DMS153 (cell line): ENCODE data around the gene ZNF432.
A peak's percentile ranks its signal among the peaks of the same experiment; 100 is the strongest.
"Not testable (repeated sequence)": the region's sequence is repeated elsewhere in the genome, so short reads cannot be mapped to it uniquely, and the experiment has no call there.

Source experiments
- DNase-seq: peaks from one replicate; lab custom pipeline; 2025; lab: John Stamatoyannopoulos, UW

The ZNF432 gene

GRCh38 chr19:52048555-52049501, at the start of gene ZNF432:
Gene ZNF432 (minus strand): TSS chr19:52048838. CDS start chr19:52046868, 1,970 bp downstream.
- peak; percentile 79 for DNase-seq

DNA sequence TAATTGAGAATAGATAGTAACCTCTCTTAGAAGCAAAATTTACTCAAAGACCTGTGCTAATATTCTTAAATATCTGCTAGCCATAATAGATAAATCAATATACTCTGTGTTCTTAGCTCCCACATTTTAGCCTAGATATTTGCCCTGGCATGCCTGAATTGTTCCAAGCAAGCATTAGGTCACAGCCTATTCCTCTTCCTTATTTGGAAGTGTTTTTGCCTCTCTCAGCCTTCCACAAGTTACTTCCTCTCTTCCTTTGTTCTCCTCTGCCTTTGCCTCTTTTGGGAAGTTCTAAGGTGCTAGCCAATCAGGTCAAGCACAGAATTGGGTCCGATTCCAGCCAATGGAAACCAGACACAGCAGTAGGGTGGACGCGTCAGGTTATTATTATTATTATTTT, 47.8 kb upstream of the ZNF432 start:
- DNase-seq, result not testable (repeated sequence)

GRCh38 chr19:52095172-52096014, 46.8 kb upstream of the ZNF432 start, which contains the start of gene ZNF841:
Gene ZNF841 (minus strand): TSS chr19:52095765. CDS start chr19:52084801, 10,964 bp downstream.
- peak; percentile 86 for DNase-seq

DNA sequence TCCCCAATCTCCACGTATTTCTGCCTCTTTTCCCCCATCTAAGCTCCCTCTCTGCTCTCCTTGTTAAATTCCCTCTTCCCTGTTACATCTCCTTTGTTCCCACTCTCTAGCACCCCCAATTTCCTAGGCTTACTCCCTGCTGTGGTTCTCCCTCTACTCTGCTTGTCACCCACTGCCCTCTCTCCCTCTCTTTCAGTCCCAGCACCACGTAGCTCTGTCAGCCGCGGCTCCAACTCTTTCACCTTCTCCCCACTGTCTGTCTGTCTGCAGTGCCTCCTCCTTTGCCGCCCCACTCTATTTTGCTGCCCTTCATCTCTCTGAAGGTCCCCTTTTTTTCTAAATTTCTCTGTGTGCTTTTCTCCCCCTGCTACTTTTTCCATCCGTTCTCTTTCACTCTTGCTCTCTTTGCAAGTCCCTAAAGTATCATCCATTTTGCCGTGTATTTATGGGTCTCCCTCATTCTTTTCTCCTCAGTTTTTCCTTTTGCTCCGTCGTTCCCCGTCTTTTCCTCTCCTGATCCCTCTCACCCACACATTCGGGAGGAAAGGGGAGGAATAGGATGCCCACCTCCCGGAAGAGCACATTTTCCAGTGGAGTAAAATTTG, 46.0 kb upstream of the ZNF432 start:
- DNase-seq, result no peak

DNA sequence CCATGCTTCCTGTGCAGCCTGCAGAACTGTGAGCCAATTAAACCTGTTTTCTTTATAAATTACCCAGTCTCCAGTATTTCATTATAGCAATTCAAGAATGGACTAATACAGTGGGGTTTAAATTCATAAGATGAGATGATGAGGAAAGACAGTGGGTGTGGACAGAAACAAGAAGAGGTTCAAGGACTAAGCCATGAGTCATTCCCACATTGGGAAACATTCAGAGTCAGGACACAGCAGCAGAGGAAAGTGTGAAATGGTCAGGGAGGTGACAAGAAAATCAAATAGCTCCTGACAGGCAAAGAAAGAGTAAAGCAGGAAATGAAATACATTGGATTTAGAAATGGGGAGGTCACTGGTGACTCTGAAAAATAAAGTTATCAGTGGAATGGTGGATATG, 37.8 kb upstream of the ZNF432 start:
- no peak for DNase-seq

DNA sequence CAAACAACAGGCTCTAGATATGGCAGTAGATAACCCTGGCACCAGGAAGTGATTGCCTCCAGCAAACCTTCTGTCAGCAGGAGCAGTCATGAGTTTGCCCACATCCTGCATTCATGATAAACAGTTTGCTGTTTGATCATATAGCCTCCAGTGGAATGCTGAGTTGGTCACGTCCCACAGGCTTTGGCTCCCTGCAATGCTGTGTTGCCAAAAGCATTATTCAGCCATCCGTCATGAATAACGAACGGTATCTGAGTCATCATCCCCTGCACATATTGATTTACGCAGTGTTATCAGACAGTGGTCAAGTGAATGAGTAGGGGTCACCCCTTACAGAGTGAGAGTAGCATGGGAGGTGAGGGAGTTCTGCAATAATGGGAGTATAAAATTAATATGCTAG, 21.9 kb upstream of the ZNF432 start:
- no peak for DNase-seq

DNA sequence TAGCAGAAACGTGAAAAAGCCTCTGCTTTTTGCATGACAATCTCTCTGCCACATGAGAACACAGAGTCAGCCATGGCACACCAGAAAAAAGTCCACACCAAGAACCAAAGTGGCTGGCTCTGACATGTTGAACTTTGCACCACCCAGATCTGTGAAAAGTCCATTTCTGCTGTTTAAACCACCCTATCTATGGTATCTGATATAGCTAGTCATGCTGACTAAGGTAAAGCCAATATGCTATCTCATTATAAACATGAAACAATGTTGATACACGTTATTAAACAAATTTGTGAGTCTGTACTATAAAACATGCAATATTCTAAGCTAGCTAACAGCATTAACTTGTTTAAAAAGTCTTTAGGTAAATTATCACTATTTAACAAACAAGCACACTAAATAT, 21.0 kb upstream of the ZNF432 start:
- DNase-seq, result no peak

DNA sequence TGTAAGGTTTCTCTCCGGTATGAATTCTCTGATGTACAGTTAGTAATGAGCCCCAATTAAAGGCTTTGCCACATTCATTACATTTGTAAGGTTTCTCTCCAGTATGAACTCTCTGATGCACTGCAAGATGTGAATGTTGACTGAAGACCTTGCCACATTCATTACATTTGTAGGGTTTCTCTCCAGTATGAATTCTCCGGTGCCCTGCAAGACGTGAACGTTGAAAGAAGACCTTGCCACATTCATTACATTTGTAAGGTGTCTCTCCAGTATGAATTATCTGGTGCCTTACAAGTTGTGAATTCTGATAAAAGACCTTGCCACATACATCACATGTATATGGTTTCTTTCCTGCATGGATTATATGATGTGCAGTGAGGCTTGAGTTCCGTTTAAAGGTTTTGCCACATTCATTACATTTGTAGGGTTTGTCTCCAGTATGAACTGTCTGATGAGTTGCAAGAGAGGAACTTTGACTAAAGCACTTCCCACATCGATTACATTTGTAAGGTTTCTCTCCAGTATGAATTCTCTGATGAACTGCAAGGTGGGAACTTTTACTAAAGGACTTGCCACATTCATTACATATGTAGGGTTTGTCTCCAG, 17.7 kb upstream of the ZNF432 start:
- no peak for DNase-seq

- no peak for DNase-seq
Measured at GRCh38 chr19:52065399-52065798, 16.8 kb upstream of the ZNF432 start.

DNA sequence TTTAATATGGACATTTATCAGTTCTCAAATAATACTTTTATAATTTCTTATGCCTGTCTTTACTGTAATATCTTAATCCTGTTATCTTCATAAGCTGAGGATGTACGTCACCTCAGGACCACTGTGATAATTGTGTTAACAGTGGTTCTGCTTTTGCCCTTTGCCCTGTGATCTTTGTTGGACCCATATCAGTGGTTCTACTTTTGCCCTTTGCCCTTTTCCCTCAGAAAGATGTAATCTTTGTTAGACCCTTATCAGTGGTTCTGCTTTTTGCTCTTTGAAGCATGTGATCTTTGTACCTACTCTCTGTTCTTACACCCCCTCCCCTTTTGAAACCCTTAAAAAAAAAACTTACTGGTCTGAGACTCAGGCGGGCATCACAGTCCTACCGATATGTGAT, 7.8 kb upstream of the ZNF432 start:
- not testable (repeated sequence) for DNase-seq

- peak; percentile 68 for DNase-seq
Measured at GRCh38 chr19:52051736-52052135, 3.1 kb upstream of the ZNF432 start.

- DNase-seq, result no peak
Measured at GRCh38 chr19:52039169-52039568, 9.5 kb downstream of the ZNF432 start.

DNA sequence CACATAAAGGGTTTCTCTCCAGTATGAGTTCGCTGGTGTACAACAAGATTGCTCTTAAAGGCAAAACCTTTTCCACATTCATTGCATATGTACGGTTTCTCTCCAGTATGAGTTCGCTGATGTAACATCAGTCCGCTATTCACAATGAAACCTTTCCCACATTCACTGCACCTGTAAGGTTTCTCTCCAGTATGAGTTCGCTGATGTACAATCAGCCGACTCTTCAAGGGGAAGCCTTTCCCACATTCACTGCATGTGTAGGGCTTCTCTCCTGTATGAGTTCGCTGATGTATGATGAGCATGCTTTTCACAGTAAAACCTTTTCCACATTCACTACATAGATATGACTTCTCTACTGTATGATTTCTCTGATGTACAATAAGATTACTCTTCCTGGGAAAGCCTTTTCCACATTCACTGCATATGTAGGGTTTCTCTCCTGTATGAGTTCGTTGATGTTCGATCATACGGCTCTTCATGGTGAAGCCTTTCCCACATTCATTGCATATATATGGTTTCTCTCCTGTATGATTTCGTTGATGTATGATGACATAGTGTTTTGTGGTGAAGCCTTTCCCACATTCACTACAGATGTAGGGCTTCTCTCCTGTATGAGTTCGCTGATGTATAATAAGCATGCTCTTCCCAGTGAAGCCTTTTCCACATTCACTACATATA, 14.4 kb downstream of the ZNF432 start:
- DNase-seq, result no peak

DNA sequence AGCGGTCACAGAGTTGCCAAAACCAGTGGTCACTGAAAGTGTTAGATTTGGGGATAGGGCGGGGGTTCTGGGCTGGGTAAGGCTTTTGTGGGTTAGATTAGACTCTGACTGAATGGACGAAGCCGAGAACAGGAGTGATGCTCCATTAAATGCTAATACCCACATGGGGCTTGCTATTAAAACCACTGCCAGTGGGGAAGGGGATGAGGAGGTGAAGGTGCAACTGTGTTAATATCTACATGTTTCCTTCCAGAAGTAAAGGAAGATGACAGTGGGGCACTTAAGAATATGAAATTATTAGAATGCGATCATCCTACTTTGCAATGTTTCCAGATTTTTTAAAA, 19.9 kb downstream of the ZNF432 start:
- no peak for DNase-seq

GRCh38 chr19:52028027-52028779, 20.4 kb downstream of the ZNF432 start, which contains the start of gene ZNF614:
Gene ZNF614 (minus strand): TSS chr19:52028379. CDS start chr19:52025745, 2,634 bp downstream.
- peak; percentile 76 for DNase-seq

GRCh38 chr19:52026255-52026990, 22.2 kb downstream of the ZNF432 start:
- not testable (repeated sequence) for DNase-seq

GRCh38 chr19:52024478-52024877, 24.2 kb downstream of the ZNF432 start:
- DNase-seq, result not testable (repeated sequence)

DNA sequence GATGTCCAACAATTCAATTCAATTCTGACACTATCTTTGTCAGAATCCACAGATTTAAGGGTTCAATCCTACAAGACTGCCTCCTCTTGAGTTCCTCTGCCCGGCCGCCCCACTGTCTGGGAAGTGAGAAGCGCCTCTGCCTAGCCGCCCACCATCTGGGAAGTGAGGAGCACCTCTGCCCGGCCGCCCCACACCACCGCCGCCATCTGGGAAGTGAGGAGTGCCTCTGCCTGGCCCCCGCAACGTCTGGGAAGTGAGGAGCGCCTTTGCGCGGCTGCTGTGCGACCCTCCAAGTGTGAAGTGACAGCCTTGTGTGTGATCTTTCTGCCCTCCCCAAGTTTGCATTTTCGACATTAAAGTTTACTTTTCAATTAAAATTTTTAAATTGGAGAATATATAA, 26.4 kb downstream of the ZNF432 start:
- no peak for DNase-seq

GRCh38 chr19:52020506-52020905, 28.1 kb downstream of the ZNF432 start:
- no peak for DNase-seq

DNA sequence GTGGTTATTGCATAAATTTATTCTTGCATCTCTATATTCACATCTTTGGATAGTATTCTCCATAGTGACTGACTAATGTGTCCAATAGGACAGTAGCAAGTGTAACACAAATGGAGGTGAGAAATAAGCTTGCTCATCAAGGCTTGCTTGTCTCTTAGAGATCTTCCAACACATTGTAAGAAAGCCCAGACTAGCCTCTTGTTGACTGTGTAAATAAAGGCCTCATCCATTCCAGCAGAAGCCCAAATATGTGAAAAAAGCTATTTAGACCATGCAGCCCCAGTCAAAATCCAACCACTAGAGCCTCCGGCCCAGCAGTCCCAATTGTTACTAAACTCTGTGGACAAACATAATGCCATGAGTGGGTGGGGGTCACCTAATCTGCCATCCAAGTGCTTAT, 38.0 kb downstream of the ZNF432 start:
- no peak for DNase-seq
